AG04450 (cell line): ENCODE data around the gene FARP2. TPM values are rescaled to one million over a fixed set of nuclear protein-coding genes. Genes with fewer than 3 reads are reported as not detected.

Experiments
- CTCF ChIA-PET: fragments of 300-600, 350-600 bp; formaldehyde crosslinking; extraction: SDS; loops from one replicate; lab custom pipeline; 2022; ENCODE audit warnings: antibody characterized with exemption, inconsistent platforms; lab: Charles Lee
- POLR2A ChIA-PET: fragments of 350-600 bp; formaldehyde crosslinking; extraction: SDS; loops from one replicate; lab custom pipeline; 2021; ENCODE audit warnings: antibody characterized with exemption, inconsistent platforms; lab: Yijun Ruan, JAX
- DNase-seq: peaks from one replicate; pipeline ENCODE4 v3.0.0-alpha.2; 2011; ENCODE audit warnings: low read depth, low spot score
- H3K27ac ChIP-seq: one replicate; pipeline ENCODE4 v1.5.1; 2012; ENCODE audit warnings: low read depth, low read length, control low read depth
- H3K27me3 ChIP-seq: one replicate; pipeline ENCODE4 v1.6.0; 2012; ENCODE audit warnings: low read length; ENCODE audit not compliant: control insufficient read depth, insufficient read depth
- H3K4me3 ChIP-seq: 2 replicates; pipeline ENCODE4 v1.5.1; 2011; ENCODE audit warnings: mild to moderate bottlenecking, low read depth, low read length, control low read depth
- H3K9me3 ChIP-seq: 2 replicates; pipeline ENCODE4 v1.5.1; 2012; ENCODE audit warnings: low read length; ENCODE audit not compliant: control insufficient read depth, insufficient read depth
- CTCF ChIP-seq: IDR thresholded peaks from 2 replicates; pipeline ENCODE4 v1.5.1; 2011; ENCODE audit warnings: low read depth, low read length, control low read depth, inconsistent platforms
- polyA plus RNA-seq: library from polyadenylated mRNA; depleted of rRNA; stranded (reverse); fragments of >200 nt; gene quantifications from 2 replicates; pipeline ENCODE4 v1.2.3, GENCODE V29; 2011

FARP2 gene
- polyA plus RNA-seq, 1 experiment = 25.4 TPM

GRCh38 chr2:241349941-241350340 lies 6.1 kb upstream of the FARP2 start:
- ChIA-PET CTCF (no interaction called here), POLR2A (no interaction called here)
- Histone ChIP-seq H3K4me3 (no peak overlapping the region), H3K27me3 (no peaks in the 10 kb centered on the region), H3K27ac (no peak overlapping the region), H3K9me3 (no peaks in the 10 kb centered on the region)
- TF ChIP-seq CTCF = no peak
- no peak for DNase-seq

- POLR2A ChIA-PET = no interaction called here
Measured at GRCh38 chr2:241350530-241350877, 5.6 kb upstream of the FARP2 start.

GRCh38 chr2:241350878-241351639 lies 5.0 kb upstream of the FARP2 start:
- Histone ChIP-seq H3K4me3 (no peak overlapping the region), H3K27me3 (no peaks in the 10 kb centered on the region), H3K9me3 (no peaks in the 10 kb centered on the region; the same call in 1 of the 2 replicates), H3K27ac (no peak overlapping the region)
- CTCF ChIA-PET = no interaction called here
- no peak for TF ChIP-seq CTCF
- DNase-seq = no peak
- POLR2A ChIA-PET = no interaction called here

More at GRCh38 chr2:241350530-241350877, 5.6 kb upstream of the FARP2 start:
- Histone ChIP-seq H3K9me3 (no peaks in the 10 kb centered on the region; the same call in 1 of the 2 replicates), H3K27ac (no peak overlapping the region), H3K27me3 (no peaks in the 10 kb centered on the region), H3K4me3 (no peak overlapping the region)
- CTCF ChIA-PET = no interaction called here
- TF ChIP-seq CTCF = no peak
- no peak for DNase-seq

- ChIA-PET CTCF (no interaction called here), POLR2A (no interaction called here)
- no peak for TF ChIP-seq CTCF
- H3K27me3 ChIP-seq = no peaks in the 10 kb centered on the region
- no peak overlapping the region for H3K27ac ChIP-seq
- no peaks in the 10 kb centered on the region; the same call in 1 of the 2 replicates for H3K9me3 ChIP-seq
- DNase-seq = no peak
- H3K4me3 ChIP-seq = no peak overlapping the region
Measured at GRCh38 chr2:241351640-241352031, 4.4 kb upstream of the FARP2 start.

- POLR2A ChIA-PET = no interaction called here
- H3K4me3 ChIP-seq = no peak overlapping the region
- no peak for TF ChIP-seq CTCF
- no peak for DNase-seq
- H3K27me3 ChIP-seq = no peaks in the 10 kb centered on the region
- no peak overlapping the region for H3K27ac ChIP-seq
- CTCF ChIA-PET = no interaction called here
- no peaks in the 10 kb centered on the region; the same call in 1 of the 2 replicates for H3K9me3 ChIP-seq
Measured at GRCh38 chr2:241352227-241352626, 3.9 kb upstream of the FARP2 start.
